PC-3 (cell line): ENCODE results near the gene SLC38A4.

Source experiments
- EZH2 ChIP-seq: fragments of 300-600 bp; sonication (generic); IDR thresholded peaks from one replicate; pipeline ENCODE4 v1.6.1; 2017; ENCODE audit warnings: antibody characterized with exemption, mild to moderate bottlenecking, low read length; ENCODE audit not compliant: unreplicated experiment
- TF ChIP-seq, protein P1 (sequence below): fragments of 300-600 bp; sonication (generic); conservative IDR thresholded peaks from 2 replicates; pipeline ENCODE4 v1.5.1; 2017; ENCODE audit warnings: antibody characterized with exemption, low read depth, mild to moderate bottlenecking, low read length

DNA sequence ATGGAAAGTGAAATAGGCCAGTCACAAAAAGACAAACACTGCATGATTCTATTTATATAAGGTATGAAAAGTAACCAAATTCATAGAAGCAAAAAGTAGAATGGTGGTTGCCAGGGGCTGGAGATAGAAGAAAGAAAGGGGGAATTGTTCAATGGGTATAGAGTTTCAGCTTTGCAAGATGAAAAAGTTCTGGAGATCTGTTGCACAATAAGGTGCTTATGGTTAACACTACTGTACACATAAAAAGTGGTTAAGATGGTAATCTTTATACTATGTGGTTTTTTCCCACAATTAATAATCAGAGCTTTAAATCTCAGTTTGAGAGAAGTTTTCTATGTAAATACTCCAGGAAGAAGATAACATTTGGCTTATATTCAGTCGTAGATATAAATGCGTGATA lies 73.4 kb downstream of the SLC38A4 start:
- no peak for TF ChIP-seq EZH2
- TF ChIP-seq, protein P1, sequence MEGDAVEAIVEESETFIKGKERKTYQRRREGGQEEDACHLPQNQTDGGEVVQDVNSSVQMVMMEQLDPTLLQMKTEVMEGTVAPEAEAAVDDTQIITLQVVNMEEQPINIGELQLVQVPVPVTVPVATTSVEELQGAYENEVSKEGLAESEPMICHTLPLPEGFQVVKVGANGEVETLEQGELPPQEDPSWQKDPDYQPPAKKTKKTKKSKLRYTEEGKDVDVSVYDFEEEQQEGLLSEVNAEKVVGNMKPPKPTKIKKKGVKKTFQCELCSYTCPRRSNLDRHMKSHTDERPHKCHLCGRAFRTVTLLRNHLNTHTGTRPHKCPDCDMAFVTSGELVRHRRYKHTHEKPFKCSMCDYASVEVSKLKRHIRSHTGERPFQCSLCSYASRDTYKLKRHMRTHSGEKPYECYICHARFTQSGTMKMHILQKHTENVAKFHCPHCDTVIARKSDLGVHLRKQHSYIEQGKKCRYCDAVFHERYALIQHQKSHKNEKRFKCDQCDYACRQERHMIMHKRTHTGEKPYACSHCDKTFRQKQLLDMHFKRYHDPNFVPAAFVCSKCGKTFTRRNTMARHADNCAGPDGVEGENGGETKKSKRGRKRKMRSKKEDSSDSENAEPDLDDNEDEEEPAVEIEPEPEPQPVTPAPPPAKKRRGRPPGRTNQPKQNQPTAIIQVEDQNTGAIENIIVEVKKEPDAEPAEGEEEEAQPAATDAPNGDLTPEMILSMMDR: no peak
